ENCODE results near the gene CDK16. TPM values are rescaled to one million over a fixed set of nuclear protein-coding genes. Genes with fewer than 3 reads are reported as not detected.

The CDK16 gene
- total and polyA plus RNA-seq, 9 of the 15 experiments (the other 6 are each of a cell fraction or from before 2014, with no cell fraction given), result 3.9 to 104 (median 57.5) TPM

- Histone ChIP-seq H3K36me3 (ENCODE audit: control insufficient read depth, insufficient read depth, low read length) (peaks cover 91% of the 10 kb centered on the region), H3K9me1 (ENCODE audit: control insufficient read depth, insufficient read depth, low read length) (no peaks in the 10 kb centered on the region), H3K4me3 (no peak overlapping the region), H3K4me1 (replicated peaks in 1 of 2; ENCODE audit: control insufficient read depth in 2 of 2, insufficient read depth in 2 of 2, low read length in 2 of 2) (no peaks in the 10 kb centered on the region; a peak in 1 of 5 replicates), H3K27ac (ENCODE audit: extremely low read depth, low read depth, low read length) (no peak overlapping the region), H3K79me2 (ENCODE audit: control insufficient read depth, insufficient read depth, low read length) (no peaks in the 10 kb centered on the region), H3K27me3 (ENCODE audit: control insufficient read depth in 2 of 2, insufficient read depth in 2 of 2, low read length in 2 of 2) (no peaks in the 10 kb centered on the region), H3K4me2 (ENCODE audit: insufficient read depth, low read length) (no peak overlapping the region), H3K9ac (ENCODE audit: insufficient read depth in 1 of 2, low read depth in 2 of 2, low read length in 2 of 2) (no peak overlapping the region), H2AFZ (ENCODE audit: low read depth, low read length) (no peak overlapping the region), H3K9me3 (replicated peaks; ENCODE audit: control insufficient read depth, insufficient read depth, low read depth, low read length) (no peaks in the 10 kb centered on the region), H4K20me1 (replicated peaks; ENCODE audit: control insufficient read depth, insufficient read depth, low read length) (0 out of 2 replicates have a peak, but pooled peaks cover 5% of the 10 kb centered on the region)
- WGBS (ENCODE audit: insufficient coverage, low coverage, missing lambda C conversion rate), result 98% methylated on average over 11 of the region's 16 CpGs
- BruUV-seq (replicated peaks), result no TSS peak
- in situ Hi-C loops (cut with MboI) (no loop called here), intact Hi-C loops (cut with micrococcal nuclease) (no loop called here)
- ChIA-PET CTCF (ENCODE audit: low intra/inter-chr PET ratio) (no interaction called here), POLR2A (no interaction called here)
- DNase-seq (ENCODE audit: extremely low read depth in 1 of 4, low spot score in 3 of 4) (no peak), FAIRE-seq (no peak), ATAC-seq (no peak)
- no peak for TF ChIP-seq FOSL1 (tag; conservative IDR thresholded peaks at IDR 0.05)
- TF ChIP-seq ZBTB17 (CRISPR knock-in tag; IDR thresholded peaks at IDR 0.05), result no peak
- peak; percentile 16; the same call in 1 of the 2 replicates for TF ChIP-seq RBFOX2 (IDR thresholded peaks at IDR 0.05; ENCODE audit: low read depth, low read length)
- no peak for TF ChIP-seq ZNF316 (IDR thresholded peaks at IDR 0.05)
- TF ChIP-seq POLR2G (IDR thresholded peaks at IDR 0.05; ENCODE audit: low read depth, low read length), result peak; percentile 41; the same call in 1 of the 2 replicates
These were observed 8.8 kb upstream of the CDK16 start for GRCh38 chrX:47209508-47210238.
